GM20000 (cell line): Measurements from ENCODE around the gene RAVER2.

Experiments used
- DNase-seq: peaks from one replicate; pipeline ENCODE4 v3.0.0; 2012; ENCODE audit warnings: low spot score
- CTCF ChIP-seq: IDR thresholded peaks from 2 replicates; pipeline ENCODE4 v1.5.1; 2012; ENCODE audit warnings: mild to moderate bottlenecking, control low read depth; ENCODE audit errors: extremely low read depth, missing control alignments

RAVER2 gene

DNA sequence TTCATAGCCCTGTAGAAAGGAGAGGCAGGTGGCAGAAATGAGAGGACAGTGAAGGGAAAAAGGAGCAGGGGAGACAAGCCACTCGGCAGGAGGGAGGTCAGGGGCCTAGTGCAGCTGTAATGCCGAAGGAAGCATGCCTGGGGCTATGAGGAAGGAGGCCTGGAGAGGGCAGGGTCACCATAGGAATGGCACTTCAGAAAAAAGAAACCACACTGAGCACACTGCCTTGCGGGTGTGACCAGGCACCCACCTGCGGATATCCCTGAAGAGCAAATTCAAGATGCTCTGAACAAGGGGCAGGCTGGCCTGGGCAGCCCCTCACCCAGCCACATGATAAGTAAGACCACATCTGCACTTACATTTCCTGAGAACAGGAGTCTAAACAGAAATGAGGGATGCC lies 116.7 kb downstream of the RAVER2 start:
- TF ChIP-seq CTCF = no peak
- no peak for DNase-seq

DNA sequence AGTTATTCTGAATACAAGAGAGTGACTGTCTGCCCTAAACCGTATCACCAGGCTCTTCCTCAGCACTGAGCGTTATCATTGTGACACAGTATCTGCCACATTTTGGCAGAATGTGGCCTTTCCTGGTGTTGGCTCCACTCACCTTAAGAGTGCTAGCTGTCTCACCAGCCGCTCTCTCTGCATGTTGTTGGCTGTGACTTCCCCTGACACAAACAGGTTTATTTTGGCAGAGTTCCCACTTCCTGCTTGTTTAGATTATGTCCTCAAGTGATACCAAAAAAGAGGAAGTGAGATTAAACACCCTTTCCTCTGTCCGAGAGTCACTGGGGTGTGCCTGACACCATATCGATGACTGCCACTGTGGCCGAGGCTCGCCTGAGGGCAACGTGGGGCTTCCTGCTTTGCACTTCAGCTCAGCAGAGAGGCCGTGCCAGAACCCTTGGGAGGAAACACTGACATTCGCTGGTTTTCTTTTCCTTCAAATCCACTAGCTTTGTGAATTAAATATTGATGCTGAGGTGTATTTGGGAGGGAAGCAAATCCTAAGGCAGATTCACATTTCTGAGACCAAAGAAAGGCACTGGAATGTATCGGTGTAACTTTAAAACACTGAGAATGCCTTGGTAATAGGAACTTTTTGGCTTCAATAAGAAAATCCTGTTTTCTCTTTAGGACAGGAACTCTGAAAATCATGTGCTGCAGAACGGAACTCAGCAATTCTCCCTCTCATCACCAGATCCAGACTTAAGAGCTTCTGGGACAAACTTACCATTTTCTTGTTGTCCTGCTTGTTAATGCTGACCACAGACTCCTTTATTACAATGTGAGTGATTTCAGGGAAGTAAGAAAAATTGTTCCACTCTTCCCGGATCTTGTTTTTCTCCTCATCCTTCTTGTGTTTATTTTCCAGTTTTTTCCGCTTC lies 119.4 kb downstream of the RAVER2 start:
- DNase-seq = peak; percentile 82
- TF ChIP-seq CTCF = no peak

GRCh38 chr1:64865105-64865757 lies 120.4 kb downstream of the RAVER2 start:
- DNase-seq = no peak
- TF ChIP-seq CTCF = no peak

DNA sequence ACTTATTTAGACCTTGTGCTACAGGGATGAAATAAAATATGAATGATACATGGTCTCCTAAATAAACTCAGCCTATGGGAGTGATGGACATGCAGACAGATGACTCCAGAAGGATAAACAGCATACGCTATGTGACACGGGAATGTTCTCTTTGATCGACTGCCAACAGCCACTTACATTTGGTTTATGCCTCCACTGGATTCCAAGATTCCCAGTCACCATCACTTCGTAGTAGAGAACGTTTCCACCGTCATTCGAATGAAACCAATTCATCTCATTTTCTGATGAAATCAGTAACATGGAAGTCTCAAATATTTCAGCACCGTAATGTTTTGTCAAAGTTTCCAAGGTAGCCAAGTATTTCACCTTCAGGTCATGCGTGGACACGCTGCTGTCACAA lies 121.8 kb downstream of the RAVER2 start:
- no peak for DNase-seq
- TF ChIP-seq CTCF = no peak

- TF ChIP-seq CTCF = no peak
- DNase-seq = no peak
Measured at GRCh38 chr1:64867266-64867665, 122.4 kb downstream of the RAVER2 start.

DNA sequence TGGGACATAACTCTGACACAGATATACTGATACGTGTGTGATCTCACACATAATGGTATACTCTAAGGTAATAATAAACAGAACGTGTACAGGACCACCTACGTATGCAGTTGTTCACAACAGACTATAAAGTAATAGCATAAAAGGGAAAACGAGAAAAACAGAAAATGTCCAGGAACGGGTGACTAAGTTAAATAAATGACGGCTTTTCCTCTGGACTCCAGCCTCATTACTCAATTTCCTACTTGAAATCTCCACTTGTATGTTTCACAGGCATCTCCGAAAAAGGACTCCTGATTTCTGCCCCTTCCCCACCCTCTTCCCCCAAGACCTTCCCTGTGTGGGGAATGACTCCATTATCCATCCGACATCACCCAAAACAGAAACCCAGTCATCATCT lies 126.4 kb downstream of the RAVER2 start:
- DNase-seq = no peak
- no peak for TF ChIP-seq CTCF

DNA sequence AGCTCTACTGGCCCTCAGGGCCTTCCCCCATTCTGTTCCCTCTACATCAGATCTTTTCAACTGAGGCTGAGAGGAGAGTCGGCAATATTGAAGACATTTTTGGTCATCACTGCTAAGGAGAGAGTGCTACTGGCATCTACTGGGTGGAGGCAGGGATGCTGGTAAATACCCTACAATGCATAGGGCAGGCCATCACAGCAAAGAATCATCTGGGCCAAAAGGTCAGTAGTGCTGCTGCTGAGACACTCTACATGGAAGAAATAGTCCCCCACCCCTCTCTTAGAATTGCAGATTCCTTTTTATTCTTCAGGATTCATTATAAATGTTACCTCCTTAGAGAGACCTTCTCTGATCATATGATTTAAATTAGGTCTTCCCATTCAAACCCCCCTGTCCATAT lies 127.2 kb downstream of the RAVER2 start:
- no peak for DNase-seq
- TF ChIP-seq CTCF = no peak
